ENCODE measurements around the gene FBLIM1.
"Not testable (repeated sequence)": the region's sequence is repeated elsewhere in the genome, so short reads cannot be mapped to it uniquely, and the experiment has no call there.

Gene FBLIM1

GRCh38 chr1:15768388-15768787 is 9.8 kb downstream of the FBLIM1 start:
- no peak for DNase-seq (ENCODE audit: low read depth)

- no peak for DNase-seq (ENCODE audit: low read depth)
Measured at GRCh38 chr1:15770313-15770962, 11.8 kb downstream of the FBLIM1 start.

- no peak for DNase-seq (ENCODE audit: low read depth)
Measured at GRCh38 chr1:15771836-15772515, 13.4 kb downstream of the FBLIM1 start.

DNA sequence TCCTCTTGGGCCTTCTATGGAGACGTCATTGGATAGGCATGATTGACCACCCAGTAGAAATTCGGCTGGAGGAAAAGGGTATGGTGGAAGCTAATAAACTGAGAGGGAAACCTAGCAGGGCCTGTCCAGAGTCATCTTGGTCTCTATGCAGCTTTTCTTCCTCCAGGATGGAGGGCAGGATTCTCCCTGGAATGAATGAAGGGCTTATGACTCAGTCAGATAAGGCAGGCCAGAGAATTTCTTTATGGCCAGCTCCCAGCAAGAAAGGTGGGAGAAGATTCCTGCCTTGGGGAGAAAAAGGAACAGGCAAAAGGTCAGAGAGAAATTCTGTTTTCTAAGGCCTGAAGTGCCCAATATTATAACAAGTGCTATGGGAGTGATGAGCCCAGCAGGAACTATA is 17.1 kb downstream of the FBLIM1 start:
- DNase-seq (ENCODE audit: low read depth): no peak

GRCh38 chr1:15777909-15778707 is 19.5 kb downstream of the FBLIM1 start:
- no peak for DNase-seq (ENCODE audit: low read depth)

DNA sequence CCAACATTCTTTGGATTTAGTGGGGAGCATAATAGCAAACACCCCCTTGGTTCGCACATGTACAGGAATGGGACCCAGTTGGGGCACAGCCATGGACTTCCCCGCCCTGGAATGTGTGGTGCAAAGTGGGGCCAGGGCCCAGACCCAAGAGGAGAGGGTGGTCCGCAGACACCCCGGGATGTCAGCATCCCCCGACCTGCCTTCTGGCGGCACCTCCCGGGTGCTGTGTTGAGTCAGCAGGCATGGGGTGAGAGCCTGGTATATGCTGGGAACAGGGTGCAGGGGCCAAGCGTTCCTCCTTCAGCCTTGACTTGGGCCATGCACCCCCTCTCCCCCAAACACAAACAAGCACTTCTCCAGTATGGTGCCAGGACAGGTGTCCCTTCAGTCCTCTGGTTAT is 27.1 kb downstream of the FBLIM1 start:
- DNase-seq (ENCODE audit: low read depth): no peak

- no peak for DNase-seq (ENCODE audit: low read depth)
Measured at GRCh38 chr1:15786581-15786980, 28.0 kb downstream of the FBLIM1 start.

- no peak for DNase-seq (ENCODE audit: low read depth)
Measured at GRCh38 chr1:15788624-15789301, 30.2 kb downstream of the FBLIM1 start.

DNA sequence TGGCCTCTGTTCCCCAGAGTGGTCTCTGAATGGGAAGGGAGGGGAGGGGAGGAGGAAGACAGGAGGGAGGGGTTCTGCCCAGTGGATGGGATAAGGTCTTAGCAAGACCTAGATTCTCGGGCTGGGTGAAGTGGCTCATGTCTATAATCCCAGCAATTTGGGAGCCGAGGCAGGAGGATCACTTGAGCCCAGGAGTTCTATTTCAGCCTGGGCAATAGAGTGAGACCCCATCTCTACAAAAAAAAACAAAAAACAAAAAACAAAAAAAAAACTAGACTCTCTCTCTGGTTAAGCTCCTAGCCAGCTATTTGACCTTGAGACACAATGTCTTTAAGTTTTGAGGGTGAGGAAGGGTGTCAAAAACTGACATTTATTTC is 37.5 kb downstream of the FBLIM1 start:
- no peak for DNase-seq (ENCODE audit: low read depth)

DNA sequence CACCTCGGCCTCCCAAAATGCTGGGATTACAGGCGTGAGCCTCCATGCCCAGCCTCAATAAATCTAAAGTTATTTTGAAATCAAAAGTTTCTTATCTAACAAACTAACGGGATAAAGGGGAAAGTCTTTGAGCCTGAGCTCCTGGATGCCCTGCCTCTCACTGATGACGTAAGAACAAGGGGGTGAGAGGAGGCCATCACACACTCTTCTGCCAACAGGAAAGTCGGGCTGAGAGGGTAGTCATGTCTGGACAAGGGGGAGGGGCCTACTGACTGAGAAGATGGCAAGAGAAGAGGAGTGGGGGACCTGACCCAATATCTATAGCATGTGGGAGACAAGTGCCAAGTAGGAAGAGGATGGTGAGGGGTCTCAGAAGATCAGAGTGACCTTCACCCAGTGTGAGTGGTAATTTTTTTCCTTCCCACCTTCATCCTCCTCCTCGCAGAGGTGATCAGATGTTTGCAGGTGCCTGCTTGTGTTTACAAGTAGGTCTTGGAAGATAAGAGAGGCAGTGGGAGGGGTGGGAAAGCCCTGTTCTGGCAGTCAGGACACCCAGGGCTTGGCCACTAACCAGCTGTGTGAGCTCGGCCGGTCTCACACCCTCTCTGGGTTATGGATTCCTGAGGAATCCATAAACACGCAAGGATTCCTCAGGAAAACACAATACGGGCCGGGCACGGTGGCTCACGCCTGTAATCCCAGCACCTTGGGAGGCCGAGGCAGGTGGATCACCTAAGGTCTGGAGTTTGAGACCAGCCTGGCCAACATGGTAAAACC is 39.2 kb downstream of the FBLIM1 start:
- DNase-seq (ENCODE audit: low read depth): no peak

GRCh38 chr1:15799004-15799867 is 40.6 kb downstream of the FBLIM1 start:
- no peak for DNase-seq (ENCODE audit: low read depth)

DNA sequence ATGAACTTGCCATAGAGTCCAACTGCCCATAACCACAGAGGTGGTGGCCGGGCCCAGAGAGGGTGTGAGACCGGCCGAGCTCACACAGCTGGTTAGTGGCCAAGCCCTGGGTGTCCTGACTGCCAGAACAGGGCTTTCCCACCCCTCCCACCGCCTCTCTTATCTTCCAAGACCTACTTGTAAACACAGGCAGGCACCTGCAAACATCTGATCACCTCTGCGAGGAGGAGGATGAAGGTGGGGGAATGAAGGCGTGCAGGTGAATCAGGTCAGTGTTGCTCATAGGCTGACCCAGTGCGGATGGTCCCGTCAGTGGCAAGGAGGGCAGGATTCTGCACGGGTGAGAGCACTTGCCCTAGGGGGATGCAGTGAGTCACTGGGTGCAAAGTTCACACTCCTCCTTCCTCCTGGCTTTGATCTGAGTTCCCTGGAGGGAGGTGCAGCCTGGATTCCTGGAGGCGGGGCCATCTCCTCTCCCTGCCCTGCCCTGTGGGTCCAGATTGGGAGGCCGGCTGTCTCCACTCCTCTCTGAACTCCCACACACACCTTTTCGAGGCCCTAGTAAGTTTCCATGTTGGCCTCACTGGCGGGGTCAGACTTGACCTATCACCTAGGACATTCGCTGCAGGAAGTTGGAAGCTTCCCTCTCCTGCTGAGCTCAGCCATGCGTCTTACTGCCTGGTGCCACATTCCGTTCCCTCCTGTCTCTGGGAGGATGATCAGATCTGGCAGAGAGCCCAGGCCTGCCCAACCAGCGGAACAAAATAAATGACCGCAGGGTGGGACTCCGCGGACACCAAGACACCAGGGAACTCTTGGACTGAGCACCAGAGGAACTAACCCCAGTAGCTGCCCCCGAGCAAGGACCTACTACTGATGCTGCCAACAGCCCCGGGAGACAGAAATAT is 41.6 kb downstream of the FBLIM1 start:
- DNase-seq (ENCODE audit: low read depth): no peak

- no peak for DNase-seq (ENCODE audit: low read depth)
Measured at GRCh38 chr1:15802234-15802965, 43.8 kb downstream of the FBLIM1 start.

GRCh38 chr1:15803380-15803779 is 44.8 kb downstream of the FBLIM1 start:
- no peak for DNase-seq (ENCODE audit: low read depth)

DNA sequence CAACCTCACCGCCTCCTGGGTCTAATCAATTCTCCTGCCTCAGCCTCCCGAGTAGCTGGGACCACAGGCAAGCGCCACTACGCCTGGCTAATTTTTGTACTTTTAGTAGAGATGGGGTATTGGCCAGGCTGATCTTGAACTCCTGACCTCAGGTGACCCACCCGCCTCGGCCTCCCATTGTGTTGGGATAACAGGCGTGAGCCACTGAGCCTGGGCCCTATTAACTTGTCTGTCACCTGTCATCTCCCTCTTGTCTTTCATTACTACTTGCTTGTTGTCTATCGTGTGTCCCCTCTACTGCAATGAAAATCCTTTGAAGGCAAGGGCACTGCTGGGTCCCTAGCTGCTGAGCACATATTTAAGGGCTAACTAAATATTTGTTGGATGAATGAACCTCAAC is 45.5 kb downstream of the FBLIM1 start:
- no peak for DNase-seq (ENCODE audit: low read depth)

DNA sequence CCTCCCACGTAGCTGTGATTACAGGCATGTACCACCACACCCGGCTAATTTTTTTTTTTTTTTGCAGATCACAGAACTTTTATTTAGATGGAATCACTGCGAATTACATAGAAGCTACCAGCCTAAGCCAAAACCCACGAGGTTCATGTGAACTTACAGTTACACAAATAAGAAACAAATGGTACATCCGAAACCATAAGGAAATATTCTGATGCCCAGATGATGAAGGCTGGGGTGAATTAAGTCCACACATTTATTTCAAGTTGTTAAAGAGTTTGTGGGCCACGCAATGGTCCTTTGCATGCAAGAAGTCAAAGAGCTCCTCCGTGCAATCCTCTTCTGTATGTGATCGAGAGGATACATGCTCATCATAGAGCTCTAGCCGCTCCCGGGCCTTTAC is 48.5 kb downstream of the FBLIM1 start:
- DNase-seq (ENCODE audit: low read depth): no peak

DNA sequence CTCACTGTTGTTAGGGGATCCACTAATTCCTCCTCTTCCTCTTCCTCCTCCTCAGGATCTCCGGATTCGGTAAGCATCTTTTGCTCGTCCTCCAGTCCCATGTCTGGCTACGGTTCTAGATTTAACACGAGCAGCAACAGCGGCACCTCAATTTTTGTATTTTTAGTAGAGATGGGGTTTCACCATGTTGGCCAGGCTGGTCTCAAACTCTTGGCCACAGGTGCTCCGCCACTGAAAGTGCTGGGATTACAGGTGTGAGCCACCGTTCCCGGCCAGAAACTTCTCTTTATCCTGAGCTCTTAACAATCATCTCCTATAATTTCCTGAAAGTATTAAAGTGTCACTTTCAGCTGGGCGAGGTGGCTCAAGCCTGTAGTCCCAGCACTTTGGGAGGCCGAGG is 49.0 kb downstream of the FBLIM1 start, which contains the start of gene UQCRHL:
Gene UQCRHL, minus strand, starts transcription at position 101 of the 400 bp plus-strand sequence. Its CDS starts 0 bp downstream, at position 101.
- not testable (repeated sequence) for DNase-seq (ENCODE audit: low read depth)

- DNase-seq (ENCODE audit: low read depth): no peak
Measured at GRCh38 chr1:15808955-15809354, 50.4 kb downstream of the FBLIM1 start.

DNA sequence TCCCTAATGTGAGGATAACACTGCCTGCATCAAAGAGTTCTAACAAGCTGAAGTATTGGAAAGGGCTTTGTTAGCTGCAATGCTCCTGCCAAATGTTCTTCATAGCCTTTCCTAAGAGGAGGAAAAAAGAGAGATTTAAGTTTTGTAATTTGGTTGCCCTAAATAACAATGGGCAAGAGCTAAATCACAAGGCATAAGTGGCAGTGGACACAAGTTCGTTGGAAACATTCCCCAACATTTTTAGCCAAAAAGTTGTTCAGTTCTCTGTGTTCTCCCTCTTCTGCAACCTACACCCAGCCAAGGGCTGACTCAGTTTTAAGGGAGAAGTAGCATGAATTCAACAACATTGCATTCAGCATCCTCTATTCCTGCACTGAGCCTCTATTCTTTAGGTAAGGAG is 51.5 kb downstream of the FBLIM1 start:
- no peak for DNase-seq (ENCODE audit: low read depth)

Data from stimulated activated CD8-positive, alpha-beta memory T cell treated with anti-CD3 and anti-CD28 coated beads, Interleukin-12 subunit alpha, Interleukin-12 subunit beta, amount 100 ng/mL, for 4 hours (primary cell).